PFSK-1 (cell line): ENCODE measurements around the gene WNT7B.

Experiments
- POLR2AphosphoS5 ChIP-seq: IDR thresholded peaks from 2 replicates; pipeline ENCODE4 v1.6.1; 2012; ENCODE audit warnings: low read depth, mild to moderate bottlenecking, control low read depth, low read length, moderate library complexity
- REST ChIP-seq, 2 experiments: IDR thresholded peaks; 2 replicates each; pipeline versions ENCODE4 v1.6.1 to v1.8.0; 2011 to 2012; ENCODE audit warnings: low read depth in 2 of 2, low read length in 2 of 2, control low read depth in 1 of 2, inconsistent platforms in 1 of 2, mild to moderate bottlenecking in 1 of 2, moderate library complexity in 1 of 2; ENCODE audit not compliant: insufficient read depth in 1 of 2
- TAF1 ChIP-seq: IDR thresholded peaks from 2 replicates; pipeline ENCODE4 v1.6.1; 2012; ENCODE audit warnings: low read length, control low read depth, borderline replicate concordance; ENCODE audit not compliant: insufficient read depth

DNA sequence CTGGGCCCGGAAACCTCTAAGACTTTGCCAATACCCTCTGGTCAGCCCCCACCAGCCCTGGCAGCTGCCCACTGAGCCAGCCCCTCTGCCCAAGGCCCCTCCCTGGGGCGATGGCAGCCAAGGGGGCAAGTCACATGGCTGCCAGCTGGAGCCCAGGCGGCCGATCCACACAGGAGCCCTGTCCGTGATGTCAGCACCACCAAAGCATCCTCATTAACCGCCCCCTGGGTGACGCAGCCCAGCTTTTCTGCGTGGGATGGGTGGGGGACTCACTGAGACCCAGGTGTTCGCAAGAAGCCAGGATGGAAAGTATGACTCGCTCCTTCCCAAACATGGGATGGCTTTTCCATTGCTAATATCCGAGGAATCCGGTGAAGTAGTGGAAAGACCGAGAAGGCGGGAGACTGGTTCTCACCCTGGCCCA, 46.6 kb upstream of the WNT7B start:
- no peak for TF ChIP-seq REST (IDR thresholded peaks at IDR 0.05; ENCODE audit: insufficient read depth in 1 of 2, low read depth in 2 of 2, low read length in 2 of 2)
- TF ChIP-seq TAF1: no peak
- no peak for TF ChIP-seq POLR2AphosphoS5
